Activated CD4-positive, alpha-beta T cell treated with anti-CD3 and anti-CD28 coated beads, Interleukin-2, amount 50 U/mL, for 16 hours (primary cell): ENCODE results near the gene HPCA.

ENCODE experiments used
- DNase-seq: peaks from one replicate; pipeline ENCODE4 v3.0.0-alpha.2; 2020

Gene HPCA

GRCh38 chr1:32886004-32886827 lies at the start of gene HPCA:
Gene HPCA, plus strand, starts transcription at chr1:32886491. Its CDS starts 2,408 bp downstream, at chr1:32888899.
- peak; percentile 25 for DNase-seq

- no peak for DNase-seq
Observed at GRCh38 chr1:32848354-32849063, 37.8 kb upstream of the HPCA start.

- DNase-seq: no peak
Observed at GRCh38 chr1:32855861-32856617, 30.3 kb upstream of the HPCA start.

GRCh38 chr1:32858136-32858535 lies 28.2 kb upstream of the HPCA start:
- no peak for DNase-seq

- DNase-seq: no peak
Observed at GRCh38 chr1:32858791-32859190, 27.5 kb upstream of the HPCA start.

GRCh38 chr1:32859915-32860314 lies 26.4 kb upstream of the HPCA start:
- DNase-seq: no peak

GRCh38 chr1:32860566-32860965 lies 25.7 kb upstream of the HPCA start:
- DNase-seq: no peak

- no peak for DNase-seq
Observed at GRCh38 chr1:32861904-32862695, 24.2 kb upstream of the HPCA start.

GRCh38 chr1:32863218-32863880 lies 22.9 kb upstream of the HPCA start:
- DNase-seq: no peak

- DNase-seq: no peak
Observed at GRCh38 chr1:32863881-32864245, 22.4 kb upstream of the HPCA start.

GRCh38 chr1:32864375-32865019 lies 21.8 kb upstream of the HPCA start:
- DNase-seq: no peak

- no peak for DNase-seq
Observed at GRCh38 chr1:32865639-32866405, 20.5 kb upstream of the HPCA start.

- DNase-seq: no peak
Observed at GRCh38 chr1:32867151-32867550, 19.1 kb upstream of the HPCA start.

GRCh38 chr1:32867671-32868070 lies 18.6 kb upstream of the HPCA start:
- no peak for DNase-seq

GRCh38 chr1:32868085-32868484 lies 18.2 kb upstream of the HPCA start:
- no peak for DNase-seq

GRCh38 chr1:32868806-32869455 lies 17.4 kb upstream of the HPCA start:
- no peak for DNase-seq

- no peak for DNase-seq
Observed at GRCh38 chr1:32869923-32870614, 16.2 kb upstream of the HPCA start.

GRCh38 chr1:32870615-32871363 lies 15.5 kb upstream of the HPCA start, which contains the start of gene FNDC5:
Gene FNDC5, minus strand, starts transcription at chr1:32870912.
- DNase-seq: no peak
